ENCODE results near the gene MTRR.
"Not testable (repeated sequence)": the region's sequence is repeated elsewhere in the genome, so short reads cannot be mapped to it uniquely, and the experiment has no call there.

The MTRR gene

DNA sequence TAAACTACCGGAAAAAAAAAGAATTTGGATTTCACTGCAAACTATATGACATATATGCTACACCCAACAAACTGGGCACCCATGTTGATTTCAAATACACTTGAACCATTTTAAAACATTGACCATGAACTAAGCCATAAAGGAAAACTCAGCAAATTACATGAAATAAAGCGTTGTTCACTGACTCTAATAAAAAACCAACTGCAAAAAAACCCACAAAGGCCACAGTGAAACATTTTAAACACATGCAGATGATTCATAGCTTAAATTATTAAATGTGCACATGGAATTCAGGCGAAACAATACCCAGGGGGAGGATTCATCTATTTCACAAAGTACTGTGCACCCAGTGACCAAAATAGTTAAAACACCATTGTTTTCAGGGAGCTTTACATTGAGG, 33.3 kb downstream of the MTRR start:
- CTCF ChIA-PET, result interaction anchor here (3.4 kb wide), 1 partner anchor 15 kb away, joined by 10 read pairs; no protein-coding TSS in a partner anchor
- peaks cover 15 to 82% (median 48%) of the 10 kb centered on the region in 4 experiments for H3K36me3 ChIP-seq (ENCODE audit: control insufficient read depth in 4 of 4, insufficient read depth in 4 of 4, low read length in 3 of 4)

DNA sequence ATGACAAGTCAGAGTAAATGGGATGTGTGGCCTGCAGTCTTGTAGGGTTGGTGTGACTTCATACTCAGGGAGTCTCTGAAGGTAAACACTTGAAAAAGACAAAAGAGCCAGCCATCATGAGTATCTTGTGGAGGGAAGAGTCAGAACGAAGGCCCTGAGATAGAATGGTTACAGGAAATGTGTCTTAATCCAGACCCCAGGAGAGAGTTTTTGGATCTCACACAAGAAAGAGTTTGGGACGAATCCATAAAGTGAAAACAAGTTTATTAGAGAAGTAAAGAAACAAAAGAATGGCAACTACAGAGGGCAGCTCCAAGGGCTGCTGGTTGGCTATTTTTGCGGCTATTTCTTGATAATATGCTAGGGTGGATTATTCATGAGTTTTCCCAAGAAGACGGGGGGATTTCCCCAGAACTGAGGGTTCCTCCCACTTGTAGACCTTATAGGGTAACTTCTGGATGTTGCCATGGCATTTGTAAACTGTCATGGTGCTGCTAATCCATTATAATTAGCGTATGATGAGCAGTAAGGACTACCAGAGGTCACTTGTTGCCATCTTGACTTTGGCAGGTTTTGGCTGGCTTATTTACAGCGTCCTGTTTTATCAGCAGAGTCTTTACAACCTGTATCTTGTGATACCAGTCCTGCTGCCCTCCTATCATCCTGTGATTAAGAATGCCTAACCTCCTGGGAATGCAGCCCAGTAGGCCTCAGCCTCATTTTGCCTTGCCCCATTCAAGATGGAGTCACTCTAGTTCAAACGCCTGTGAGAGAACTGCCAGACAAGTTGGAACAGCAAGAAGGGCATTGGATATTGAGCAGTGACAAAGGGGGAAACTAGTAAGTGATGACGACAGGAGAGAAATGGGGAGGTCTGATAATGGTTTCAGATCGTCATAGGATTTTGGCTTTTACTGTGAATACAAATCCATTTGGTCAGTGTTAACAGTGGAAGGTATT, 34.0 kb downstream of the MTRR start:
- CTCF ChIA-PET, result interaction anchor here (3.4 kb wide), 1 partner anchor 16 kb away, joined by 10 read pairs; no protein-coding TSS in a partner anchor
- Histone ChIP-seq H3K27me3 (replicated peaks in 2 of 5; ENCODE audit: control insufficient read depth in 4 of 5, insufficient read depth in 5 of 5, low read length in 4 of 5) (no peaks in the 10 kb centered on the region), H3K27ac (ENCODE audit: insufficient read depth in 1 of 2, low read depth in 1 of 2, low read length in 2 of 2, poor library complexity in 1 of 2, severe bottlenecking in 2 of 2) (no peak overlapping the region), H3K9me3 (ENCODE audit: control extremely low read depth in 1 of 5, control insufficient read depth in 4 of 5, insufficient read depth in 2 of 5, low read depth in 1 of 5, low read length in 4 of 5) (peaks cover 0 to 6% (median 2%) of the 10 kb centered on the region in 5 experiments), H3K36me3 (ENCODE audit: control insufficient read depth in 4 of 4, insufficient read depth in 4 of 4, low read length in 3 of 4) (peaks cover 11 to 78% (median 44%) of the 10 kb centered on the region in 4 experiments), H3K4me3 (ENCODE audit: control insufficient read depth in 1 of 7, extremely low read depth in 1 of 7, insufficient read depth in 4 of 7, low read depth in 2 of 7, low read length in 6 of 7) (no peak overlapping the region), H3K4me1 (ENCODE audit: control extremely low read depth in 1 of 4, control insufficient read depth in 4 of 4, insufficient read depth in 4 of 4, low read length in 3 of 4) (no peaks in the 10 kb centered on the region)
- no peak for DNase-seq
- POLR2A ChIA-PET, result no interaction called here
- 96% methylated on average over 8 of the region's 9 CpGs for WGBS (ENCODE audit: insufficient coverage)

More for the DNA sequence above, 33.3 kb downstream of the MTRR start:
- no peaks in the 10 kb centered on the region for H3K27me3 ChIP-seq (replicated peaks in 2 of 5; ENCODE audit: control insufficient read depth in 4 of 5, insufficient read depth in 5 of 5, low read length in 4 of 5)
- POLR2A ChIA-PET, result no interaction called here
- 90% methylated on average over 2 of the region's 3 CpGs for WGBS (ENCODE audit: insufficient coverage)
- H3K27ac ChIP-seq (ENCODE audit: insufficient read depth in 1 of 2, low read depth in 1 of 2, low read length in 2 of 2, poor library complexity in 1 of 2, severe bottlenecking in 2 of 2), result no peak overlapping the region
- H3K9me3 ChIP-seq (ENCODE audit: control extremely low read depth in 1 of 5, control insufficient read depth in 4 of 5, insufficient read depth in 2 of 5, low read depth in 1 of 5, low read length in 4 of 5), result peaks cover 0 to 2% (median 0%) of the 10 kb centered on the region in 5 experiments
- DNase-seq, result no peak
- no peak overlapping the region for H3K4me3 ChIP-seq (ENCODE audit: control insufficient read depth in 1 of 7, extremely low read depth in 1 of 7, insufficient read depth in 4 of 7, low read depth in 2 of 7, low read length in 6 of 7)
- no peaks in the 10 kb centered on the region for H3K4me1 ChIP-seq (ENCODE audit: control extremely low read depth in 1 of 4, control insufficient read depth in 4 of 4, insufficient read depth in 4 of 4, low read length in 3 of 4)

DNA sequence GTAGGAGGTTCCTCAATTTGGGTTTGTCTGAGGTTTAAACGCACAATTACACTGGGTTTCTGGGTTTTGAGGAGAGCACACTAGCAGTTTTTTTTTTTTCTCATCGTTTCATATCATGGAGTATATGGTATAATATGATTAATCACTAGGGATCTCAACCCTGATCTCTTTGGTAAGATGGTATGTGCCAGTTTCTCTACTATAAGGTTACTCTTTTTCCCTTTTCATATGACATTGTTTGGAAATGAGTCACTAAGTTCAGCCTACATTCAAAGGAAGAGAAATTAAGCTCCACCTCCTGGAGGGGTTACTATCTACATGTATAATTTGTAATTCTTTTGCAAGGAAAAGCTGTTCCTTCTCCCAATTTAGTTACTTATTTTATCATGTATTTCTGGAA, 35.2 kb downstream of the MTRR start:
- no peaks in the 10 kb centered on the region for H3K4me1 ChIP-seq (ENCODE audit: control extremely low read depth in 1 of 4, control insufficient read depth in 4 of 4, insufficient read depth in 4 of 4, low read length in 3 of 4)
- H3K27me3 ChIP-seq (replicated peaks in 2 of 5; ENCODE audit: control insufficient read depth in 4 of 5, insufficient read depth in 5 of 5, low read length in 4 of 5), result no peaks in the 10 kb centered on the region
- no peak overlapping the region for H3K27ac ChIP-seq (ENCODE audit: insufficient read depth in 1 of 2, low read depth in 1 of 2, low read length in 2 of 2, poor library complexity in 1 of 2, severe bottlenecking in 2 of 2)
- H3K9me3 ChIP-seq (ENCODE audit: control extremely low read depth in 1 of 5, control insufficient read depth in 4 of 5, insufficient read depth in 2 of 5, low read depth in 1 of 5, low read length in 4 of 5), result peaks cover 0 to 18% (median 4%) of the 10 kb centered on the region in 5 experiments
- no peak overlapping the region for H3K4me3 ChIP-seq (ENCODE audit: control insufficient read depth in 1 of 7, extremely low read depth in 1 of 7, insufficient read depth in 4 of 7, low read depth in 2 of 7, low read length in 6 of 7)
- H3K36me3 ChIP-seq (ENCODE audit: control insufficient read depth in 4 of 4, insufficient read depth in 4 of 4, low read length in 3 of 4), result peaks cover 11 to 74% (median 38%) of the 10 kb centered on the region in 4 experiments
- CTCF ChIA-PET, result no interaction called here
- POLR2A ChIA-PET, result no interaction called here
- DNase-seq, result no peak
- WGBS (ENCODE audit: insufficient coverage), result 100% methylated on average over 1 of the region's 2 CpGs

DNA sequence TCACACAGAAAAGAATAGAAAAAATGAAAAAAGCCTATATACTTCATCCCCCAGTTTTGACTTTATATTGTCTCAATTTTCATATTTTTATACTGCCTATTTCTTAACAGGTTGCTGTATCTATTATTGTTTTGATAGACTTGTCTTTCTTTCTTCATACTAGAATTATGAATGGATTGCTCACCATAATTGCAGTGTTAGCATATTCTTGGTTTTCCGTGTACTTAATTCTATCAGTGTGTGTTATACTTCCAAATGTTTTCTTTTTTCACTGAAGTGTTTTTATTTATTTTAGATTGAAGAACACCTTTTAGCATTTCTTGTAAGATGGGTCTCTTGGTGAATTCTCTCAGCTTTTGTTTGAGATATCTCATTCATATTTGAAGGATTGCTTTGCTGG, 38.7 kb downstream of the MTRR start:
- no peaks in the 10 kb centered on the region for H3K27me3 ChIP-seq (replicated peaks in 2 of 5; ENCODE audit: control insufficient read depth in 4 of 5, insufficient read depth in 5 of 5, low read length in 4 of 5)
- ChIA-PET POLR2A (no interaction called here), CTCF (interaction anchor here (0.8 kb wide), 1 partner anchor 21 kb away, joined by 3 read pairs; no protein-coding TSS in a partner anchor)
- H3K36me3 ChIP-seq (ENCODE audit: control insufficient read depth in 4 of 4, insufficient read depth in 4 of 4, low read length in 3 of 4), result peaks cover 1 to 47% (median 20%) of the 10 kb centered on the region in 4 experiments
- no peak for DNase-seq
- H3K9me3 ChIP-seq (ENCODE audit: control extremely low read depth in 1 of 5, control insufficient read depth in 4 of 5, insufficient read depth in 2 of 5, low read depth in 1 of 5, low read length in 4 of 5), result peaks cover 3 to 28% (median 8%) of the 10 kb centered on the region in 5 experiments
- no peak overlapping the region for H3K27ac ChIP-seq (ENCODE audit: insufficient read depth in 1 of 2, low read depth in 1 of 2, low read length in 2 of 2, poor library complexity in 1 of 2, severe bottlenecking in 2 of 2)
- no peak overlapping the region for H3K4me3 ChIP-seq (ENCODE audit: control insufficient read depth in 1 of 7, extremely low read depth in 1 of 7, insufficient read depth in 4 of 7, low read depth in 2 of 7, low read length in 6 of 7)
- no peaks in the 10 kb centered on the region for H3K4me1 ChIP-seq (ENCODE audit: control extremely low read depth in 1 of 4, control insufficient read depth in 4 of 4, insufficient read depth in 4 of 4, low read length in 3 of 4)
- WGBS (ENCODE audit: insufficient coverage), result no CpG with 5 or more reads among the region's 1 CpG

DNA sequence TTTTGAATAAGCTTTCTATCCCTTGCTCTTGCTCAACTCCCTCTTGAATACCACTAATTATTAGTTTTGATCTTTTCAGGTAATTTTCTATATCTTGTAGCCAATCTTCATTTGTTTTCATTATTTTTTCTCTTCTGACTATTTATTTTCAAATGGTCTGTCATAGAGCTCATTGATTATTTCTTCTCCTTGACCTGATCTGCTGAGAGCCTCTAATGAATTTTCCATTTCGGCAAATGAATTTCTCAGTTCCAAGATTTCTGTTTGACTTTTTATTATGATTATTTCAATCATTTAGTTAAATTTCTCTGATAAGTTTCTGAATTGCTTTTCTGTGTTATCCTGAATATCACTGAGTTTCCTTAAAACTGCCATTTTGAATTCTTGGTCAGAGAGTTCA, 39.4 kb downstream of the MTRR start:
- Histone ChIP-seq H3K9me3 (ENCODE audit: control extremely low read depth in 1 of 5, control insufficient read depth in 4 of 5, insufficient read depth in 2 of 5, low read depth in 1 of 5, low read length in 4 of 5) (peaks cover 3 to 28% (median 8%) of the 10 kb centered on the region in 5 experiments), H3K36me3 (ENCODE audit: control insufficient read depth in 4 of 4, insufficient read depth in 4 of 4, low read length in 3 of 4) (peaks cover 0 to 39% (median 15%) of the 10 kb centered on the region in 4 experiments), H3K27me3 (replicated peaks in 2 of 5; ENCODE audit: control insufficient read depth in 4 of 5, insufficient read depth in 5 of 5, low read length in 4 of 5) (no peaks in the 10 kb centered on the region), H3K4me3 (ENCODE audit: control insufficient read depth in 1 of 7, extremely low read depth in 1 of 7, insufficient read depth in 4 of 7, low read depth in 2 of 7, low read length in 6 of 7) (no peak overlapping the region), H3K27ac (ENCODE audit: insufficient read depth in 1 of 2, low read depth in 1 of 2, low read length in 2 of 2, poor library complexity in 1 of 2, severe bottlenecking in 2 of 2) (no peak overlapping the region), H3K4me1 (ENCODE audit: control extremely low read depth in 1 of 4, control insufficient read depth in 4 of 4, insufficient read depth in 4 of 4, low read length in 3 of 4) (no peaks in the 10 kb centered on the region)
- no CpG with 5 or more reads among the region's 1 CpG for WGBS (ENCODE audit: insufficient coverage)
- ChIA-PET CTCF (interaction anchor here (0.8 kb wide), 1 partner anchor 21 kb away, joined by 3 read pairs; no protein-coding TSS in a partner anchor), POLR2A (no interaction called here)
- DNase-seq, result no peak

DNA sequence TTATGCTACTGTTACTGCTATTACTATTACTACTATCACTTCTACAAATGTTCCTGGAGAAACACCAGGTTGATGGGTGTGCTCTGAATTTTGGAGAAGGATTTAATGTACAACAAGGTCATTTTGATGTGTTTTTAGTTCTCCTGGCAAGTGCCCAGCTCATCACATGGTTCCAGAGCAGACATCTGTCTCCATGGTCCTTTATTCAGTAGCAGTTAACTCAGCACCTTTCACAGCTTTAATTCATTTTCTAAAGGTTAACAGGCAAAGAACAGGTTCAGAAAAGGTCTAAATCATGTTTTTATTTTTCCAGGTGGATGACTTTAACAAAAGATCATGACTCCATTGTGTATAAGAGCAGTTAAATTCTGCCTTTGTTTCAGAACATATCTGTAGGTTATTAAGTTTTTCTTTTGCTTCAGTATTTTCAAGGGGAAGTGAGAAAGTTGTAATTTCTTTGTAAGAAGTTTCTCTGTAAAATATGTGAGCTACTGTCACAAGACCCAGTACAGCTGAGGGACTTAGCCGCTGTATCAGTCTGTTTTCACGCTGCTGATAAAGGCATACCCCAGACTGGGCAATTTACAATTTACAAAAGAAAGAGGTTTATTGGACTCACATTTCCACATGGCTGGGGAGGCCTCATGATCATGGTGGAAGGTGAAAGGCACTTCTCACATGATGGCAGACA, 41.9 kb downstream of the MTRR start:
- Histone ChIP-seq H3K27me3 (replicated peaks in 2 of 5; ENCODE audit: control insufficient read depth in 4 of 5, insufficient read depth in 5 of 5, low read length in 4 of 5) (no peaks in the 10 kb centered on the region), H3K4me1 (ENCODE audit: control extremely low read depth in 1 of 4, control insufficient read depth in 4 of 4, insufficient read depth in 4 of 4, low read length in 3 of 4) (no peaks in the 10 kb centered on the region), H3K27ac (ENCODE audit: insufficient read depth in 1 of 2, low read depth in 1 of 2, low read length in 2 of 2, poor library complexity in 1 of 2, severe bottlenecking in 2 of 2) (no peak overlapping the region), H3K9me3 (ENCODE audit: control extremely low read depth in 1 of 5, control insufficient read depth in 4 of 5, insufficient read depth in 2 of 5, low read depth in 1 of 5, low read length in 4 of 5) (peaks cover 3 to 31% (median 8%) of the 10 kb centered on the region in 5 experiments), H3K4me3 (ENCODE audit: control insufficient read depth in 1 of 7, extremely low read depth in 1 of 7, insufficient read depth in 4 of 7, low read depth in 2 of 7, low read length in 6 of 7) (no peak overlapping the region), H3K36me3 (ENCODE audit: control insufficient read depth in 4 of 4, insufficient read depth in 4 of 4, low read length in 3 of 4) (peaks cover 0 to 17% (median 8%) of the 10 kb centered on the region in 4 experiments)
- WGBS (ENCODE audit: insufficient coverage), result no CpG with 5 or more reads among the region's 2 CpGs
- CTCF ChIA-PET, result no interaction called here
- POLR2A ChIA-PET, result no interaction called here
- DNase-seq, result no peak

DNA sequence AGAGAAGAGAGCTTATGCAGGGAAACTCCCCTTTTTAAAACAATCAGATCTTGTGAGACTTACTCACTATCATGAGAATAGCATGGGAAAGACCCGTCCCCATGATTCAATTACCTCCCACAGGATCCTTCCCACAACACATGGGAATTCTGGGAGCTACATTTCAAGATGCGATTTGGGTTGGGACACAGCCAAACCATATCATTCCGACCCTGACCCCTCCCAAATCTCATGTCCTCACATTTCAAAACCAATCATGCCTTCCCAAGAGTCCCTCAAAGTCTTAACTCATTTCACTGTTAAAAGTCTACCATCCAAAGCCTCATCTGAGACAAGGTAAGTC, 42.5 kb downstream of the MTRR start:
- H3K27ac ChIP-seq (ENCODE audit: insufficient read depth in 1 of 2, low read depth in 1 of 2, low read length in 2 of 2, poor library complexity in 1 of 2, severe bottlenecking in 2 of 2); H3K27me3 ChIP-seq (replicated peaks in 2 of 5; ENCODE audit: control insufficient read depth in 4 of 5, insufficient read depth in 5 of 5, low read length in 4 of 5); POLR2A ChIA-PET; H3K4me1 ChIP-seq (ENCODE audit: control extremely low read depth in 1 of 4, control insufficient read depth in 4 of 4, insufficient read depth in 4 of 4, low read length in 3 of 4); DNase-seq; CTCF ChIA-PET; H3K4me3 ChIP-seq (ENCODE audit: control insufficient read depth in 1 of 7, extremely low read depth in 1 of 7, insufficient read depth in 4 of 7, low read depth in 2 of 7, low read length in 6 of 7): not testable (repeated sequence)
- WGBS (ENCODE audit: insufficient coverage), result 100% methylated on average over 3 of the region's 3 CpGs
- Histone ChIP-seq H3K36me3 (ENCODE audit: control insufficient read depth in 4 of 4, insufficient read depth in 4 of 4, low read length in 3 of 4) (peaks cover 0 to 12% (median 7%) of the 10 kb centered on the region in 4 experiments), H3K9me3 (ENCODE audit: control extremely low read depth in 1 of 5, control insufficient read depth in 4 of 5, insufficient read depth in 2 of 5, low read depth in 1 of 5, low read length in 4 of 5) (peaks cover 3 to 31% (median 8%) of the 10 kb centered on the region in 5 experiments)
